ENCODE measurements around the gene LCE6A.

LCE6A gene

GRCh38 chr1:152876827-152877226, 34.2 kb downstream of the LCE6A start:
- Mint-ChIP-seq H3K27me3 (ENCODE audit: low read depth) (peaks cover 8% of the 10 kb centered on the region), H3K4me3 (no peak overlapping the region), H3K9me3 (peaks cover 2% of the 10 kb centered on the region), H3K36me3 (ENCODE audit: low read depth) (no peaks in the 10 kb centered on the region), H3K27ac (no peak overlapping the region), H3K4me1 (no peaks in the 10 kb centered on the region)
- no peak for TF ChIP-seq CTCF (IDR thresholded peaks at IDR 0.05; ENCODE audit: unreplicated experiment in 3 of 3)

GRCh38 chr1:152878042-152878441, 35.4 kb downstream of the LCE6A start, which contains the start of gene SMCP:
Gene SMCP, plus strand, starts transcription at chr1:152878322. Its CDS starts 6,101 bp downstream, at chr1:152884423.
- TF ChIP-seq CTCF (IDR thresholded peaks at IDR 0.05; ENCODE audit: unreplicated experiment in 3 of 3) = no peak
- Mint-ChIP-seq H3K27me3 (ENCODE audit: low read depth) (peaks cover 8% of the 10 kb centered on the region), H3K4me3 (no peak within 1 kb of the TSS), H3K36me3 (ENCODE audit: low read depth) (no peaks in the 10 kb centered on the region), H3K9me3 (peaks cover 2% of the 10 kb centered on the region), H3K27ac (no peak within 1 kb of the TSS), H3K4me1 (no peaks in the 10 kb centered on the region)

- TF ChIP-seq CTCF (IDR thresholded peaks at IDR 0.05; ENCODE audit: unreplicated experiment in 3 of 3) = no peak
- Mint-ChIP-seq H3K27ac (no peak overlapping the region), H3K4me3 (no peak overlapping the region), H3K9me3 (peaks cover 2% of the 10 kb centered on the region), H3K27me3 (ENCODE audit: low read depth) (peaks cover 17% of the 10 kb centered on the region), H3K36me3 (ENCODE audit: low read depth) (no peaks in the 10 kb centered on the region), H3K4me1 (no peaks in the 10 kb centered on the region)
These were observed 37.0 kb downstream of the LCE6A start for GRCh38 chr1:152879559-152880198.

GRCh38 chr1:152880316-152880715, 37.7 kb downstream of the LCE6A start:
- Mint-ChIP-seq H3K36me3 (ENCODE audit: low read depth) (no peaks in the 10 kb centered on the region), H3K27ac (no peak overlapping the region), H3K4me1 (no peaks in the 10 kb centered on the region), H3K27me3 (ENCODE audit: low read depth) (peaks cover 20% of the 10 kb centered on the region), H3K9me3 (peaks cover 2% of the 10 kb centered on the region), H3K4me3 (no peak overlapping the region)
- TF ChIP-seq CTCF (IDR thresholded peaks at IDR 0.05; ENCODE audit: unreplicated experiment in 3 of 3) = no peak

GRCh38 chr1:152880907-152881306, 38.3 kb downstream of the LCE6A start:
- peaks cover 2% of the 10 kb centered on the region for H3K9me3 Mint-ChIP-seq
- no peak for TF ChIP-seq CTCF (IDR thresholded peaks at IDR 0.05; ENCODE audit: unreplicated experiment in 3 of 3)
- H3K4me1 Mint-ChIP-seq = no peaks in the 10 kb centered on the region
- peaks cover 20% of the 10 kb centered on the region for H3K27me3 Mint-ChIP-seq (ENCODE audit: low read depth)
- no peaks in the 10 kb centered on the region for H3K36me3 Mint-ChIP-seq (ENCODE audit: low read depth)
- no peak overlapping the region for H3K27ac Mint-ChIP-seq
- H3K4me3 Mint-ChIP-seq = no peak overlapping the region

GRCh38 chr1:152884085-152884484, 41.4 kb downstream of the LCE6A start:
- no peaks in the 10 kb centered on the region for H3K4me1 Mint-ChIP-seq
- peaks cover 2% of the 10 kb centered on the region for H3K9me3 Mint-ChIP-seq
- no peaks in the 10 kb centered on the region for H3K36me3 Mint-ChIP-seq (ENCODE audit: low read depth)
- peaks cover 15% of the 10 kb centered on the region for H3K27me3 Mint-ChIP-seq (ENCODE audit: low read depth)
- H3K4me3 Mint-ChIP-seq = no peak overlapping the region
- no peak for TF ChIP-seq CTCF (IDR thresholded peaks at IDR 0.05; ENCODE audit: unreplicated experiment in 3 of 3)
- no peak overlapping the region for H3K27ac Mint-ChIP-seq

All from nephron (organoid).